SK-N-SH treated with all-trans-retinoic acid at 6 μM for 48 hours (cell line): Measurements from ENCODE around the gene HEXIM1.

Source experiments
- CREB5 ChIP-seq: fragments of 250-450 bp; sonication (Bioruptor Pico); IDR thresholded peaks from 2 replicates; pipeline ENCODE4 v1.5.1; 2020; ENCODE audit warnings: low read depth, mild to moderate bottlenecking, moderate library complexity
- TOX ChIP-seq: fragments of 250-450 bp; sonication (Bioruptor Pico); IDR thresholded peaks from 2 replicates; pipeline ENCODE4 v1.8.0; 2021; ENCODE audit warnings: mild to moderate bottlenecking, moderate library complexity, borderline replicate concordance
- ZFP3 ChIP-seq: fragments of 250-450 bp; sonication (Bioruptor Pico); IDR thresholded peaks from 2 replicates; pipeline ENCODE4 v1.5.0; 2020; ENCODE audit warnings: mild to moderate bottlenecking, moderate library complexity
- ZNF565 ChIP-seq: fragments of 450-650 bp; formaldehyde crosslinking; conservative IDR thresholded peaks from 2 replicates; pipeline ENCODE4 v1.5.0; 2020; ENCODE audit warnings: low read depth, mild to moderate bottlenecking, moderate library complexity

- TF ChIP-seq CREB5 (no peak), TOX (CRISPR knock-in tag) (no peak), ZNF565 (CRISPR knock-in tag) (no peak), ZFP3 (no peak)
These were observed 21.1 kb upstream of the HEXIM1 start for GRCh38 chr17:45127207-45127547.
